B cell (primary cell): Measurements from ENCODE around the gene IFI27L2. TPM values are rescaled to one million over a fixed set of nuclear protein-coding genes. Genes with fewer than 3 reads are reported as not detected.

Experiments used
- ATAC-seq: fragments of 200-7000 bp; cut with Tn5 transposase; one replicate; pipeline ENCODE4 v1.10.0; 2021; ENCODE audit warnings: low read depth, mild to moderate bottlenecking, moderate number of reproducible peaks, moderate library complexity
- CTCF ChIA-PET: fragments of 350-600 bp; sonication (Branson Sonifier 250); formaldehyde crosslinking; loops from one replicate; lab custom pipeline; 2021; ENCODE audit warnings: antibody characterized with exemption, inconsistent platforms; lab: Charles Lee
- POLR2A ChIA-PET: fragments of 350-600 bp; sonication (Branson Sonifier 250); formaldehyde crosslinking; loops from one replicate; lab custom pipeline; 2021; ENCODE audit warnings: antibody characterized with exemption; lab: Charles Lee
- DNase-seq: peaks from one replicate; pipeline ENCODE4 v3.0.0; 2013
- H2AFZ ChIP-seq: 2 replicates; pipeline ENCODE4 v1.6.1; 2012; ENCODE audit warnings: mild to moderate bottlenecking, low read depth, low read length; ENCODE audit not compliant: insufficient read depth, poor library complexity, severe bottlenecking
- H3K27ac ChIP-seq, 2 donors: 1 replicate in 1 of 2; 2 replicates in 1 of 2; pipeline ENCODE4 v1.5.1; 2012 to 2013; ENCODE audit warnings: low read length in 2 of 2, mild to moderate bottlenecking in 2 of 2, moderate library complexity in 1 of 2
- H3K27me3 ChIP-seq, 4 experiments: fragments of 200-600 bp in 1 of 4; sonication (generic) in 1 of 4; replicated peaks in 1 of 4; 1 replicate in 2 of 4; 2 replicates in 2 of 4; pipeline versions ENCODE4 v1.6.1 to v1.7.0; 2013 to 2016; ENCODE audit warnings: low read length in 3 of 4, mild to moderate bottlenecking in 2 of 4, mixed read lengths in 1 of 4, moderate library complexity in 1 of 4; ENCODE audit not compliant: insufficient read depth in 4 of 4, control insufficient read depth in 3 of 4; ENCODE audit errors: control extremely low read depth in 1 of 4
- H3K36me3 ChIP-seq, 2 experiments: replicated peaks in 1 of 2; 1 replicate in 1 of 2; 2 replicates in 1 of 2; pipeline versions ENCODE4 v1.6.1 to v1.7.1; 2013; ENCODE audit warnings: low read length in 1 of 2; ENCODE audit not compliant: insufficient read depth in 2 of 2, control insufficient read depth in 1 of 2; ENCODE audit errors: control extremely low read depth in 1 of 2, extremely low read depth in 1 of 2
- H3K4me1 ChIP-seq, 2 donors: fragments of 200-600 bp in 1 of 2; sonication (generic) in 1 of 2; 1 replicate in 1 of 2; 2 replicates in 1 of 2; pipeline versions ENCODE4 v1.5.1 to v1.6.1; 2013 to 2017; ENCODE audit warnings: low read length in 2 of 2; ENCODE audit not compliant: control insufficient read depth in 2 of 2, insufficient read depth in 2 of 2
- H3K4me2 ChIP-seq: replicated peaks from 2 replicates; pipeline ENCODE3; 2012; ENCODE audit warnings: mild to moderate bottlenecking, low read depth, low read length; ENCODE audit not compliant: poor library complexity, severe bottlenecking
- H3K4me3 ChIP-seq, 5 experiments: fragments of 200-600 bp in 1 of 5; sonication (generic) in 1 of 5; 1 replicate in 3 of 5; 2 replicates in 2 of 5; pipeline versions ENCODE4 v1.5.1 to v1.7.0; 2011 to 2016; ENCODE audit warnings: low read length in 4 of 5, mild to moderate bottlenecking in 4 of 5, low read depth in 2 of 5, control low read depth in 1 of 5, moderate library complexity in 1 of 5; ENCODE audit not compliant: insufficient read depth in 1 of 5; ENCODE audit errors: control extremely low read depth in 1 of 5, extremely low read depth in 1 of 5
- H3K79me2 ChIP-seq: fragments of 200-600 bp; sonication (generic); one replicate; pipeline ENCODE4 v1.6.0; 2016; ENCODE audit warnings: low read length; ENCODE audit not compliant: control insufficient read depth, insufficient read depth
- H3K9ac ChIP-seq: fragments of 200-600 bp; sonication (generic); 2 replicates; pipeline ENCODE4 v1.6.1; 2017; ENCODE audit warnings: mild to moderate bottlenecking, low read length, moderate library complexity
- H3K9me3 ChIP-seq, 3 donors: one replicate each; pipeline versions ENCODE4 v1.6.1 to v1.7.1; 2013; ENCODE audit warnings: low read length in 2 of 3; ENCODE audit not compliant: control insufficient read depth in 2 of 3, insufficient read depth in 1 of 3; ENCODE audit errors: control extremely low read depth in 1 of 3
- H4K20me1 ChIP-seq: 2 replicates; pipeline ENCODE4 v1.6.0; 2012; ENCODE audit warnings: mild to moderate bottlenecking, low read length; ENCODE audit not compliant: insufficient read depth, control insufficient read depth, poor library complexity, severe bottlenecking
- H3K27ac Mint-ChIP-seq: one replicate; pipeline ENCODE4 v1.8.0; 2021; ENCODE audit warnings: mixed read lengths
- H3K27me3 Mint-ChIP-seq: one replicate; pipeline ENCODE4 v1.8.0; 2021; ENCODE audit warnings: mixed read lengths
- H3K4me1 Mint-ChIP-seq: one replicate; pipeline ENCODE4 v1.8.0; 2021; ENCODE audit warnings: mixed read lengths
- H3K4me3 Mint-ChIP-seq: one replicate; pipeline ENCODE4 v1.8.0; 2021; ENCODE audit warnings: mixed read lengths
- H3K9me3 Mint-ChIP-seq: one replicate; pipeline ENCODE4 v1.8.0; 2022; ENCODE audit warnings: mixed read lengths; ENCODE audit not compliant: insufficient read depth
- EZH2 ChIP-seq: IDR thresholded peaks from 2 replicates; pipeline ENCODE4 v1.6.1; 2012; ENCODE audit warnings: borderline replicate concordance, low read depth, mild to moderate bottlenecking, moderate library complexity, low read length; ENCODE audit not compliant: insufficient read depth, poor library complexity, severe bottlenecking
- WGBS: methylation state at CpG from one replicate; pipeline ENCODE4 v1.1.5; 2013; ENCODE audit warnings: missing lambda C conversion rate; ENCODE audit not compliant: insufficient coverage; 5-methylcytosine and 5-hydroxymethylcytosine counted together
- intact Hi-C: fragments of 100-400 bp; cut with micrococcal nuclease; formaldehyde crosslinking; loops from one replicate; pipeline ENCODE4 v1.10.0; 2022
- polyA plus RNA-seq: library from polyadenylated mRNA; depleted of rRNA; stranded (reverse); fragments of >200 nt; gene quantifications from 2 replicates; pipeline ENCODE4 v1.2.3, GENCODE V29; 2012
- total RNA-seq, 2 donors: library from RNA; stranded (reverse); fragments of 120-200 nt in 1 of 2; gene quantifications; 1 replicate in 1 of 2; 2 replicates in 1 of 2; pipeline versions ENCODE4 v1.2.3 to v1.2.4, GENCODE V29; 2013 to 2022
- TF ChIP-seq, protein P1 (sequence below): fragments of 200-600 bp; IDR thresholded peaks from one replicate; pipeline ENCODE4 v1.8.0; 2022; ENCODE audit warnings: antibody characterized with exemption, mild to moderate bottlenecking

Gene IFI27L2
- total and polyA plus RNA-seq, 2 donors (not counting 1 experiment from before 2014, with no cell fraction given), result 30.2 to 57.4 TPM

DNA sequence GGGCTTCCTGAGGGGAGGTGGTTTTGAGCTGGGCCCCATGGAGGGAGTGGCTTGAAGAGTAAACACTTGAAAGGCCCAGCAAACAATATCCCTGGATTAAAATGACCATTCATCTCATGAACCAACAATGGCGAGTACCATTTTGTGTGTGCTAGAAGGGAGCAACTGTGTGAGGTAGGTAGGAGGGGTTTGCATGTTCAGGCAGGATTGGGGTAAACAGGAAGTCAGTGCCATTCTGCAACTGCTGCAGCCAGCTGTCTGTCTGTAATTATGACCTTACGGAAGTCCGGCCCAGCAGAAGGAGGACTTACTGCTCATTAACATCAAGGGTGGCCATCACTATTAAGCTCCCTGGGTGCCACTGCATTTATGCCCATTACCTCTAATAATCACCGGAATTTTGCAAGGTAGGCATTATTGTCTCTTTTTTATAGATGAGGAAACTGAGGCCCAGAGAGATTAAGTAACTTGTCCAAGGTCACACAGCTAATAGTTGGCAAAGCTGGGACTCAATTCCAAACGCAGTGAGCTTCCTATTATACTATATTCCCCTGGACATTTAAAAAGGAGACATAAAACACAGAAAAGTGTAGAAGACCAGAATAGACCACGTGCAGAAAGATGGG is 16.6 kb upstream of the IFI27L2 start:
- H3K4me3 Mint-ChIP-seq, result no peak overlapping the region
- H3K4me1 Mint-ChIP-seq, result peaks cover 4% of the 10 kb centered on the region
- DNase-seq (no peak), ATAC-seq (no peak)
- H3K27ac Mint-ChIP-seq, result no peak overlapping the region
- H3K27me3 Mint-ChIP-seq, result peaks cover 23% of the 10 kb centered on the region
- POLR2A ChIA-PET, result no interaction called here
- Histone ChIP-seq H3K27me3 (no peaks in the 10 kb centered on the region), H3K9ac (no peak overlapping the region), H3K4me3 (no peak overlapping the region), H4K20me1 (no peaks in the 10 kb centered on the region), H3K9me3 (no peaks in the 10 kb centered on the region), H3K4me1 (no peaks in the 10 kb centered on the region), H3K4me2 (no peak overlapping the region), H2AFZ (no peak overlapping the region), H3K27ac (no peak overlapping the region), H3K79me2 (no peaks in the 10 kb centered on the region), H3K36me3 (no peaks in the 10 kb centered on the region)
- 51% methylated on average over 2 of the region's 6 CpGs for WGBS
- CTCF ChIA-PET, result interaction anchor here (0.7 to 2.5 kb wide), 2 partner anchors 9 to 14 kb away, joined by 3 to 7 read pairs; no protein-coding TSS in a partner anchor
- TF ChIP-seq EZH2, result no peak
- TF ChIP-seq, protein P1, sequence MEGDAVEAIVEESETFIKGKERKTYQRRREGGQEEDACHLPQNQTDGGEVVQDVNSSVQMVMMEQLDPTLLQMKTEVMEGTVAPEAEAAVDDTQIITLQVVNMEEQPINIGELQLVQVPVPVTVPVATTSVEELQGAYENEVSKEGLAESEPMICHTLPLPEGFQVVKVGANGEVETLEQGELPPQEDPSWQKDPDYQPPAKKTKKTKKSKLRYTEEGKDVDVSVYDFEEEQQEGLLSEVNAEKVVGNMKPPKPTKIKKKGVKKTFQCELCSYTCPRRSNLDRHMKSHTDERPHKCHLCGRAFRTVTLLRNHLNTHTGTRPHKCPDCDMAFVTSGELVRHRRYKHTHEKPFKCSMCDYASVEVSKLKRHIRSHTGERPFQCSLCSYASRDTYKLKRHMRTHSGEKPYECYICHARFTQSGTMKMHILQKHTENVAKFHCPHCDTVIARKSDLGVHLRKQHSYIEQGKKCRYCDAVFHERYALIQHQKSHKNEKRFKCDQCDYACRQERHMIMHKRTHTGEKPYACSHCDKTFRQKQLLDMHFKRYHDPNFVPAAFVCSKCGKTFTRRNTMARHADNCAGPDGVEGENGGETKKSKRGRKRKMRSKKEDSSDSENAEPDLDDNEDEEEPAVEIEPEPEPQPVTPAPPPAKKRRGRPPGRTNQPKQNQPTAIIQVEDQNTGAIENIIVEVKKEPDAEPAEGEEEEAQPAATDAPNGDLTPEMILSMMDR, result no peak
- intact Hi-C loops, result no loop called here
- H3K9me3 Mint-ChIP-seq, result no peaks in the 10 kb centered on the region

- 83% methylated on average over 1 of the region's 1 CpG for WGBS
These were observed 15.4 kb upstream of the IFI27L2 start for GRCh38 chr14:94144765-94145164.

More at GRCh38 chr14:94144765-94145164, 15.4 kb upstream of the IFI27L2 start:
- no peak for TF ChIP-seq EZH2
- TF ChIP-seq, protein P1, result no peak
- no peak overlapping the region for H2AFZ ChIP-seq
- Mint-ChIP-seq H3K4me1 (peaks cover 4% of the 10 kb centered on the region), H3K27ac (no peak overlapping the region), H3K27me3 (peaks cover 13% of the 10 kb centered on the region), H3K9me3 (no peaks in the 10 kb centered on the region), H3K4me3 (no peak overlapping the region)
- POLR2A ChIA-PET, result no interaction called here
- DNase-seq (no peak), ATAC-seq (no peak)
- H4K20me1 ChIP-seq, result no peaks in the 10 kb centered on the region
- H3K27me3 ChIP-seq, result no peaks in the 10 kb centered on the region
- H3K36me3 ChIP-seq, result no peaks in the 10 kb centered on the region
- no peaks in the 10 kb centered on the region for H3K4me1 ChIP-seq
- H3K27ac ChIP-seq, result no peak overlapping the region
- intact Hi-C loops, result no loop called here
- no peak overlapping the region for H3K9ac ChIP-seq
- H3K4me3 ChIP-seq, result no peak overlapping the region
- no peaks in the 10 kb centered on the region for H3K9me3 ChIP-seq
- CTCF ChIA-PET, result interaction anchor here (2.5 kb wide), 1 partner anchor 8 kb away, joined by 7 read pairs; no protein-coding TSS in a partner anchor
- no peak overlapping the region for H3K4me2 ChIP-seq
- no peaks in the 10 kb centered on the region for H3K79me2 ChIP-seq
